GM18511 (cell line): ENCODE results near the gene BRD9.
"Not testable (repeated sequence)": the region's sequence is repeated elsewhere in the genome, so short reads cannot be mapped to it uniquely, and the experiment has no call there.

Source experiments
- ATAC-seq: cut with Tn5 transposase; IDR thresholded peaks from one replicate; pipeline ENCODE4 v1.9.1; 2021; ENCODE audit warnings: mild to moderate bottlenecking, moderate library complexity; ENCODE audit not compliant: unreplicated experiment

The BRD9 gene

DNA sequence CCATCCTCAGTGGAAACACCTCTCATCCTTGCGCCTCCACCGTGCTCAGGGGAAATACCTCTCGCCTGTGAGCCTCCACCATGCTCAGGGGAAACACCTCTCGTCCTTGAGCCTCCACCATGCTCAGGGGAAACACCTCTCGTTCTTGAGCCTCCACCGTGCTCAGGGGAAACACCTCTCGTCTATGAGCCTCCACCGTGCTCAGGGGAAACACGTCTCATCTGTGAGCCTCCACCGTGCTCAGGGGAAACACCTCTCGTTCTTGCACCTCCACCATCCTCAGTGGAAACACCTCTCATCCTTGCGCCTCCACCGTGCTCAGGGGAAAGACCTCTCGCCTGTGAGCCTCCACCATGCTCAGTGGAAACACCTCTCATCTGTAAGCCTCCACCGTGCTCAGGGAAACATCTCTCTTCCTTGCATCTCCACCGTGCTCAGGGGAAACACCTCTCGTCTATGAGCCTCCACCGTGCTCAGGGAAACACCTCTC lies 46.0 kb downstream of the BRD9 start:
- ATAC-seq, result not testable (repeated sequence)

DNA sequence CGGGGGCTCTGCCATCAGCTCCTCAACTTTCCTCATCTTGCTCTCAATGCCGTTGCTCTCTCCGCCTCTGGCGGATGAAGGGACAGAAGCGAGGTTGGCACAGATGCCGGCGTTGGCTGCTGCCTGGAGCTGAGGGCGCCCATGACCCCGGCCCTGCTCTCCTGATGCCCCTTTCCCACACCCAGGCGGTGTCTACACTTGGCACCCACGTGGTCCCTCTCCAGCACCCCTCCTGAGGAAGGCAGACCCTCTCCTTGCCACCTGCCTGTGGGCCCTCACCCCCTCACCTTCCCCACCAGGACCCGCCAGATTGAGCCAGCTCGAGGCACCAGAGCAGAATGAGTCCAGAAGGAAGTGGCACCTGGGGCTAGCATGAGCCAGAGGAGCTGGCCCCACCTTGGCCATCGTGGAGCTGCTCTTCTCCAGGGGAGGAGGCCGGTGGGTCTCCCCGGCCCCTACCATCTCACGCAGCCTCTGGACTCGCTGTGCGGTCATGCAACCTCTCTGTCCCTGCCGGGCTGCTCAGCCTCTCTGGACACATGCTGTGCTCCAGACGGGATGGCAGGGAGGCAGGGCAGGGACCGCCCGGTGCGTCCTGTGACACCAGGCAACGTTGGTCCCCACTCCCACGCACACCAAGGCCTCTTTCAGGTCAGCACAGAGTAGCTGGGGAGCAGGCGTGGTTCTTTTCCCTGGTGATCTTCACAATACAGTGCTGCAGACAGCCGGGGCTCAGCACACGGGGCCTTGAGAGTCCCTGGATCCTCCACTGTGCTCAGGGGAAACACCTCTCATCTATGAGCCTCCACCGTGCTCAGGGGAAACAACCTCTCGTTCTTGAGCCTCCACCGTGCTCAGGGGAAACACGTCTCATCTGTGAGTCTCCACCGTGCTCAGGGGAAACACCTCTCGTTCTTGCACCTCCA lies 46.7 kb downstream of the BRD9 start:
- ATAC-seq, result not testable (repeated sequence)

DNA sequence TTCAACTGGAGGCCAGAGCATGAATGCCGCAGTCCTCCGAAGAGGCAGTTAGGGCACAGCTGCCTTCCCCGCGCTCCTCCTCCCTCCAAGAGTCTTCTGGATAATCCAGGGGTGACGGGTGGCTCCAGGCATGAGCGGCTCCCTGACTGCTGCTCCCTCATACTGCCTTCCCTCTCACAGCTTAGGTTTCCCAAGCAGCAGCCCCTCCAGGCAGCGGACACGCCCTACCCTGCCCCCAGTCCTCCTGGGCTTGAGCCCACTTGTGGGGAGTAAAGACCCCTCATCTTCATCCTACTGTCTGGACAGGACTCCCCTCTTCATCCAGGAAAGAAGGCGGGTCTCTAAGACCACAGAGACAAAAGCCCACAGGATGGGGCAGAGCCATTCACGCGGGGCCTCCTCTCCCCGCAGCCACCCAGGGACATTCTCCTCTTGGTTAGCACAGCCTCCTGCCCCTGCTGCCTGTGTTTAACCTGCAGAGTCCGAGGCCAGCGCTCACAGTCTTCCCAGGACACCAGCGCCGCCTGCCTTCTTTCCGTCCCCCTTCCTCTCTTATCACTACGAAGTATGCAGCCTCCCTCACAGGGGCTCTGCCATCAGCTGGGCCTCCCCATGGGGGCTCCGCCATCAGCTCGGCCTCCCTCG lies 47.4 kb downstream of the BRD9 start:
- not testable (repeated sequence) for ATAC-seq

DNA sequence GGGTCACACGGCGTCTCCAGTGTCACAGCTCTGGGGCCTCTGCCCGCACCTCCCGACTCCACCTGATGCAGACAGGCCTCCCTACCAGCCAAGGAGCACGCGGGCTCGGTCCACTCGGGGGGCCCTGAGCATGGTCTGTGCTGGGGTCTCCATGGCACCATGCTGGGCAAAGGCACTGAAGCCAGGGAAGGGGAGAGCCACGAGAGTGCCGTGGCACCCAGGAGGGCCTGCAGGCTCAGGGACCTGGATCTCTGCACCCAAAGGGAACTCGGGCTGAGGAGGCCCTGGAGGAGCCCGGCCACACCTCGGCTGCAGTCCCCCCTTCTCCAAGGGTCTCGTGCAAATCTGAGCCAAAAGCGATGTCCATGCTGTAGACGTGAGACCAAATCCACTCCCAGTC lies 48.2 kb downstream of the BRD9 start:
- not testable (repeated sequence) for ATAC-seq

DNA sequence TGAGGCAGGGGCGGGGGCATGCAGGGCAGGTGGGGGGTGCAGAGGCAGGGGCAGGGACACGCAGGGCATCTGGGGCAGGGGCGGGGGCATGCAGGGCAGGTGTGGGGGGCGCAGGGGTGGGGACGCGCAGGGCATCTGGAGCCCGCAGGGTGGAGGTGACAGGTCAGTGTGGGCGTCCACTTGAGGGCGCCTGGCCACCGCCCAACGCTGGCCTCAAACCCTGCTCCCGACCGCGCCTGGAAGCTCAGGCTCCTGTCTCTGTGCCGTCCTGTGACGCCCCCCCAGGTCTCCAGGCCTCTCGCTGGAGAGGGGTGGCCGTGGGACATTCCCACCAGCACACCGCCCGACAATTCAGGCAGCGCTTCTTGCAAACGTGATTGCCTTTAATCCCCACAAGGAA lies 48.7 kb downstream of the BRD9 start:
- ATAC-seq, result not testable (repeated sequence)

DNA sequence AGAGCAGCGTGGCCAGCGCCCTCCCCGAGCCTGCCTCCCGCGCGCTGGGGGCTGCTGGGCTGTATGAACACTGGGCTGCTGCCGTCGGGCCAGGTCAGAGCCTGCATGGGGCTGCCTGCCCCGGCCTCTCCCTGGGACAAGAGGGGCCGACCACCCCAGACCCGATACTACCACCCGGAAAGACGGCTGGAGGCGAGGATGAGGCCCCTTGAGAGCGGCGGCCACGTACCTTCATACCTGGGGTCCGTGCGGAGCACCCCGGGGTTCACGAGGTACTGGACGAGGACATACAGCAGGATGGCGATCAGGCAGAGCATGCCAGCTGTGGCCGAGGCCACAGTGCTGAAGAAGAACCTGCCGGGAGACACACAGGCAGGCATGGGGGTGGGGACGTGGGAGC lies 49.2 kb downstream of the BRD9 start:
- not testable (repeated sequence) for ATAC-seq

DNA sequence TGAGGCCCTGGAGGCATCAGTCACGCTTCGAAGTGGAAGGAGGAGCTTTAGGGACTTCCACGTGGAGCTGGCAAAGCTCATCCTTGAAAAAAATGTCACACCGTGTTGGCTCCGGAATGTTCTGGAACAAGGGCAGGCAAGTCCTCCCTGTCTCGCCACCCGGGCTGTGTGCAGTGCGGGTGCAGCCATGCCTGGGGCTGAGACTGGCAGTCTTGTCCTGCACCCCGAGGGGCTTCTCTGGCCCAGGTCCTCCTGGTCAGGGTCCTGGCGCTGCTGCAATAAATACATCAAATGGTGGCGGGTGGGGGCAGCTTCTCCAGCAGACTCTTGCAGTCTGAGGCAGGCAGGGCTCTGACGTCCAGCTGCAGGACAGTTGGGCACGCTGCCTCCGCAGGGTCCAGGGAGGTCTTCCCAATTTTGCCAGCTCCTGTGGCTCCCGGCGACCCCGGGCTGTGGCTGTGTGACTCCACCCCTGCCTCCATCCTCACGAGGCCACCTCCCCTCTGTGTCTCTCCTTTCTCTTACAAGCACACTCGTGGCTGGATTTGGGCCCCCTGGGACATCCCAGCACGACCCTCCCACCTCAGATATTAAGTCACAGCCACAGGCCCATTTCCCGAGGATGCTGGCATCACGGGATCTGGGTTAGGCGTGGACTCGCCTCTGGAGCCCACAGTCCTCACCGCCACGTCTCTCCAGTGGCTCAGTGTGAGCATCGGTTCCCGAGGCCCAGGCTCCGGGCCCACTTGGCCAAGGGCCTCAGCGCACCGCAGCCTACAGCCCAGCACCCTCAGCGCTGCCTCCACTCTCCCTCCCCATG lies 50.0 kb downstream of the BRD9 start:
- not testable (repeated sequence) for ATAC-seq

DNA sequence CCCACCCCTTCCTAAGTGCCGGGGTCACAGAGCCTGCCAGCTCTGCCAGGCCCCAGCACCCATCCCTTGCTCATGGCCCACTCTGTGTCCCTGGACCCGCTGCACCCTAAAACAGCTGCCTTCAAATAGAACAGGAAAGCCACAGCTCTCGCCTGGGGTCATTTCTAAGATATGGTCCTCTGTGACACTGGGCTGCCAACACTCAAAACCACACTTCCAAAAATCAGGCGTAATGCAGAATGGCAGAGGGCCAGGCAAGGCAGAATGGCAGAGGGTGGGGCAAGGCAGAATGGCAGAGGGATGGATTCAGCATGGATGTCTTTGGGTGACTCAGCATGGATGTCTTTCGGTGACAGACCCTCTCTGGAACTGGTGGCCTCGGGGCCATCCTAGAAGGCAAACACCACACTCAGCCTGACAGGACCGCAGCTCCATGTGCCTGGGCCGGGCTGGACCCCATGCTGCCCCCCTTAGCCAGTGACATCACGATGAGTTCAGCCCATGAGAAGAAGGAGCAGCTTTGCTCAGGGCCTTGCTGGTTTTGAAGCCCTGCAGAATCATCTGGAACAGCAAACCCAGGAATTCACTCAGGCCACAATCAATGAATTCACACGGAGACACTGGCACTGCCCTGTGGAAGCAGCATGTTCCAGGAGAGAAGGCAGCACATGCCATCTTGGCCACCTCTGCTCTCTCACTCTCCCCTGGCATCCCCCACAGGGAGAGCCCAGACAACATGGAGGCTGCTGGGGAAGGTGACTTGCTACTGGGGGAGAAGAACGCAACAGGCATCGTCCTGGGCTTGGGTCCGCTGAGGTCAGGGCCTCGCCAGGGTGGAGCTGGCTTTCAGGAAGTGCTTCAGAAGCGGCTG lies 50.8 kb downstream of the BRD9 start:
- ATAC-seq, result not testable (repeated sequence)

DNA sequence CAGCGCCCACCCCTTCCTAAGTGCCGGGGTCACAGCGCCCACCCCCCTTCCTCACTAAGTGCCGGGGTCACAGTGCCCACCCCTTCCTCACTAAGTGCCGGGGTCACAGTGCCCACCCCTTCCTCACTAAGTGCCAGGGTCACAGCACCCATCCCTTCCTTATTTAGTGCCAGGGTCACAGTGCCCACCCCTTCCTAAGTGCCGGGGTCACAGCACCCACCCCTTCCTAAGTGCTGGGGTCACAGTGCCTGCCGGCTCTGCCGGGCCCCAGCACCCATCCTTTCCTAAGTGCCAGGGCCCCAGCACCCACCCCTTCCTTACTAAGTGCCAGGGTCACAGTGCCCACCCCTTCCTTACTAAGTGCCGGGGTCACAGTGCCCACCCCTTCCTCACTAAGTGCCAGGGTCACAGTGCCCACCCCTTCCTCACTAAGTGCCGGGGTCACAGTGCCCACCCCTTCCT lies 51.6 kb downstream of the BRD9 start:
- not testable (repeated sequence) for ATAC-seq

DNA sequence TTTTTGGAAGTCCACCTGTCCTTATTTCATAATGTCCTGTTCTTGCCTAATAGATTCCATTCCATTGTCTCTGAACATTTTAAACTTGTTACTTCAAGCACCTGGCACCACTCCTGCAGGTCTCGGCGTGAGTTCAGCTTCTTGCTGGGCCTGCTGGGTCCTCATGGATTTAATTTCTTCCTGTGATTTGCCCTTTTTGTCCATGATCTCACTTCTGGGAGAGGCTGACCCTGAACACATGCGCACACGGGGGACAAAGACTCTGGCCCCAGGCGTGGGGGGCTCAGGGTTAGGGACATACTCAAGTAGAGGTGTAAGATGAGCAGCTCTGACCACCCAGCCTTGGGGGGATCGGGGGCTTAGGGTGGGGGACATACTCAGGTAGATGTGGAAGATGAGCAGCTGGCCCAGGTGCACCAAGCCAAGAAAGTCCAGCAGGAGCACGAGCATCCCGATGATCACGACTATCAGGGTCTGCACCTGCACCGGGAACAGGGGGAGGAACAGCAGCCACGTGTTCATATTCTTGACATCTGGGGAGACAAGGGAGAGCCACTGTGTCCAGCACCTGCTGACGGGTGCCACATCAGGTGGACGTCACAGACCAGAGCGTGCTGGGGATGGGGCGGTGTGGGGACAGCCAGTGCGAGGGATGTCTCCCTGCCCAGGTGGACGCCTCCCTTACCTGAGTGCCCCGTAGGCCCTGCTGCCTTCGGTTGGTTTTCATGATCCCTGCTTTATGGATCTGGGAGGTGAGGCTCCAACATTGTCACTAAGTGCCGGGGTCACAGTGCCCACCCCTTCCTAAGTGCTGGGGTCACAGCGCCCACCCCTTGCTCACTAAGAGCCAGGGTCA lies 52.3 kb downstream of the BRD9 start:
- ATAC-seq, result not testable (repeated sequence)

DNA sequence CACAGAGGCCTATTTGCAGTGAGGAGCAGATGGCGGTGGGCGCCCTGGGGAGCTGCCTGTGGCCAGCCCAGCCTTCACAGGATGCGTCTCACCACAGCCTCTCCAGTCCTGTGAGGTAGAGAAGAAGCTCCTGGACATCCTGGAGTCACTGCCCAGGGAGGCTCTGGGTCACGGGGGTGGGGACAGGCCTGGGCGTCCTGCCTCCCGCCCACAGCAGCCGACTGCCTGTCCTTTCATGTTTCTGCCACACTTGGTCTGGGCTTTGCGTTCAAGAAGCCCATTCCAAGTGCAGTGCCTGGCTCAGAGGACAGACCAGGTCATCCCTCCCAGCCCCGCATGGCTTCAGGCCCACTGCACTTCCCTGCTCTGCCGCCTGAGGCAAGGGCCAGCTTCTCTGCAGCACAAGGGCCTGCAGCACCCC lies 54.2 kb downstream of the BRD9 start:
- not testable (repeated sequence) for ATAC-seq

DNA sequence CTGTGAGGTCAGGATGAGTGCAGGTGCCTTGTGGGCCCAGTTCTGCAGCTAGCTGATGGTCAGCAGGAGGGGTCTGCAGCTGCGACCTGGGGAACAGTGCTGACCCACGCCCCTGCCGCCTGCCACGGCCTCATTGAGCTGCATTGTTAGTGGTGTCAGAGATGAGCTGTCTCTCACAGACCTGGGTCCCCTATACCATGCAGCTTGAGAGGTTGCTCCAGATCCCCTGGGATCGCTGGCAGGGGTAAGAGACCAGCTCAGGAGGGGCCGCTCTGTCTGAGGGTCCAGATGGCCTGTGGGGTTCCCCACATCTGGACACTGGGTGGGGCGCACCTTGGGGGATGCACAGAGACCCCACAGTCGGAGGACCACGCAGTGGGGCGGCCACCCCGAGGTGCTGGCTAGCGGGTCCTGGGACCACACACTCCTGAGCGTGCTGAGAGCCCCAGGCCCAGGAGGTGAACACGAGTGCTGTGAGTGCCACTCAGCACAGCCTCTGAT lies 54.9 kb downstream of the BRD9 start:
- not testable (repeated sequence) for ATAC-seq

DNA sequence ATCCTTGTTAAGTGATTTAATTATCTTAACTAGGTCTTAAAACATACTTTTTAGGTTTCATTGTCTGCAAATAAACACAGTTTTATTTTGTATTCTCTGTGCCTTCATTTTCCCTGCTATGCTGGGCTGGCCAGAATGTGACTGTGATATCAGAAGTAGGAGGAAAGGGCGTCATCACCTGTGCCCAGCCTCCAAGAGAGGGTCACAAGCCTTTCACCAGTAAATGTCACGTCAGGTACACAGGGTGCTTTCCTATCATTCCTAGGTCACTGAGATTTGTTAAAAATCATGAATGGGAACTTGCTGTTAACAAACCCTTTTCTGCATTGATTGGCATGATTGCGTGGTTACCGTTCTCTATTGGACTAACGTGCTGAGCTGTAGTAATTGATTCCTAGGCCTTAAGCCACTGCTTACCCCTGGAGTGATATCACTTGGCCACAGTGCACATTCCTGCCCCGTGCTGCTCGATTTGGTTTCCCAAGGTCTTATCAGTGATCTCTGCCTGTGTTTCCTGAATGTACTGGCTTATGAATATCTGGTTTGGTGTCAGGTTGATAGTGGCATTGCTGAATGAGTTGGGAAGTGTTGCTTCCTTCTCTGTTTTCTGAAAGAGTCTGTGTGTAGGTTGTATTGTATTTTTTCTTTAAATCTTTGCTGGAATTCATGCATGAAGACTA lies 56.5 kb downstream of the BRD9 start:
- ATAC-seq, result not testable (repeated sequence)

DNA sequence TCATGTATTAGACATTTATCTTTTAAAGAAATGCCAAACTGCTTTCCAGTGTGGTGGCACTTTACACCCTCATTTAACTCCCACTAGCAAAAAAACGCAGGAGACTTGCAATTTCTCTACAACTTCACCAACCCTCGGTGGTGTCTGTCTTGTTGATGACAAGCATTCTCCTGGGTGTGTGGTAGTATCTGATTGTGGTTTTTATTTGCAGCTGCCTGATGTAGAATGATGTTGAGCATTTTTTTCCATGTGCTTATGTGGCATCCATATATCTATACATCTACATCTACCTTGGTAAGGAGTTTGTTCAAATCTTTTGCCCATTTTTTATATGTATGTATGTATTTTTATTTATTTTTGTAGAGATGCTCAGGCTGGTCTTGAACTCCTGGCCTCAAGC lies 58.6 kb downstream of the BRD9 start:
- not testable (repeated sequence) for ATAC-seq

DNA sequence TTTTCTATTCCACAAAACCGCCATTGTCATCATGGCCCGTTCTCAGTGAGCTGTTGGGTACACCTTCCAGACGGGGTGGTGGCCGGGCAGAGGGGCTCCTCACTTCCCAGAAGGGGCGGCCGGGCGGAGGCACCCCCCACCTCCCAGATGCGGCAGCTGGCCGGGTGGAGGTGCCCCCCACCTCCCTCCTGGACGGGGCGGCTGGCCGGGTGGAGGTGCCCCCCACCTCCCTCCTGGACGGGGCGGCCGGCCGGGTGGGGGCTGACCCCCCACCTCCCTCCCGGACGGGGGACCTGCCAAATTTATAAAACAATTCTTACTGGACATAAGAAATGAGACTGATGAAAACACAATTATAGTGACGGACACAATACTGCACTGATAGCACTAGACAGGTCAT lies 64.4 kb downstream of the BRD9 start:
- not testable (repeated sequence) for ATAC-seq

DNA sequence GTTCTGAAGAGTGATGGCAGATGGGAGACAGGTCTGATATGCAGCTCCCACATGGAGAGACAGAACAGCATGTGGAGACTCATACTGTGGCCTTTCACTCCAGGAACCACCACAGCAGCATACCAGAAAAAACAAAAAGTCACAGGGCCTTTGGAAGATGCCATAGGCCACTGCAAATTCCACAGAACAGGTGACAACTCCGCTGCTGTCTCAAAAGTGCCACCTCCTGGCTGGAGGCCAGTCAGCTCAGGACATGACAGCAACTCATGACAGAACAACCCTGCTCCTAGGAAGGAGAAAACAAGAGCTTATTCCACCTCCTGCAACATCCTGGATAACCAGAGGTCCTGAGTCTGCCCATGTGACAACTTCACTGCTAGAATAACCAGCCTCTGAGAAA lies 67.1 kb downstream of the BRD9 start:
- not testable (repeated sequence) for ATAC-seq

DNA sequence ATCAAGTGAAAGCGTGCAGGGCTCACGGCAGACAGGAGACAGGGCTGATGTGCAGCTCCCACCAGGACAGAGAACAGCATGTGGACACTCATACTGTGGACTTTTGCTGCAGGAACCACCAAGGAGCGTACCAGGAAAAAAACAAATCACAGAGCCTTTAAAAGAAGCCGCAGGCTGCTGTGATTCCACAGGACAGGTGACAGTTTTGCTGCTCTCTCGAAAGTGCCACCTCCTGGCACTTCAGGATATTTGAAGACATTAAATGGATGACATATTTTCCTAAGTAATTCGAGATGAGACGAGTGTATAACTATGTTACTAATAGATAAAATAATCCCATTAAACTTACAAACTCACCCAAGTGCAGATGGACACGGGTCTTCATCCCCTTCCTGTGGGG lies 71.1 kb downstream of the BRD9 start:
- ATAC-seq, result no peak

DNA sequence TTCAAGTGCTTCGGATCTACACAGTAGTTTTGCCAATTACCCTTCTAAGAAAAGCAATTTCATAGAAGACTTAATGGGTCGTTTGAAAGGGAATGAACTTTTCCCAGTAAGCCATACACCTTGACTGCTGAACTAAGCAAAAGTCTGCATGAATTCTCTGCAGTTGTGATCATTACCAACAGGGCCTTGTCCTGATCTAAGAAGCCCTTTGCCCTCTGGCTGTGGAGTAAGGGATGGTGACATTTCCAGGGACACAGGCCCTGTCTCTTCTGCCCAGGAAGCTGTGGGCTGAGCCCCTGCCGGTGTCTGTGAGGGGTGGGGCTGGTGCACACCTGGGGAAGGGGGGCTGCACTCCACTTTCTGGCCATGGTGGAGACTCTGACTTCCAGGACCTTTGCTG lies 72.4 kb downstream of the BRD9 start:
- ATAC-seq, result no peak
